DMS53 treated with DMSO at 0.1 percent for 48 hours (cell line): ENCODE measurements around the gene MCM10.
"Not testable (repeated sequence)": the region's sequence is repeated elsewhere in the genome, so short reads cannot be mapped to it uniquely, and the experiment has no call there.

Source experiments
- DNase-seq: peaks from one replicate; lab custom pipeline; 2025; ENCODE audit not compliant: unreplicated experiment; lab: John Stamatoyannopoulos, UW

MCM10 gene

GRCh38 chr10:13219685-13220670, 58.6 kb downstream of the MCM10 start:
- DNase-seq: peak; percentile 51

GRCh38 chr10:13221572-13221971, 60.2 kb downstream of the MCM10 start:
- no peak for DNase-seq

DNA sequence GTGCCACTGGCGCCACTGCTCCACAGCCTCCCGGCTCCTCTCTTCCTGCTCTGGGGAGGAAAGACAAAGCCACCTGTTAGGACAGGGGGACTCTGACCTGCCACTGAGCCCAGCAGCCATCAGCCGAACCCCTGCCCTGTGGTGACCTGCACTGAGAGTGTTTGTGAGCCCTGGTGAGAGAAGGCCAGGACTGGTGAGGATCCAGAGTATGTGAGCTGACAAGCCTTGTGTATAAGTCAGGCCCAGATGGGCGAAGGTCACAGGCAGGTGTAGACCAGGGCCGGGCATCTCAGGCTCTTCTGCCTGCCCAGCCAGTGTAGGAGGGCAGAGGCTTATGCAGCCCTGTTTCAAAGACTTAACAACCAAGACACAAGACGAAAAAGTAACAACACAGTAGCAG, 60.8 kb downstream of the MCM10 start:
- DNase-seq: no peak

- no peak for DNase-seq
Measured at GRCh38 chr10:13222566-13222965, 61.2 kb downstream of the MCM10 start.

DNA sequence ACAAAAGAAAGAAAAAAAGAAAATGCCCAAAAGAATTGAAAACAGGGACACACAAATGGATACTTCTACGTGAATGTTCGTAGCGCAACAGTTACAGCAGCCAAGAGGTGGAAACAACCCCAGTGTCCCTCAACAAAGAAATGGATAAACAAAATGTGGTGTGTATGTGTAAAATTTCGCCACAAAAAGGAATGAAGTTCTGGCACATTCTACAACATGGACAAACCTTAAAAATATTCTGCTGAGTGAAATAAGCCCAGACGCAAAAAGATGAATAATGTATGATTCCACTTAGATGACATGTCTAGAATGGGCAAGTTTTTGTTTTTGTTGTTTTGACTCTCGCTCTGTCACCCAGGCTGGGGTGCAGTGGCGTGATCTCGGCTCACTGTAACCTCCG, 61.9 kb downstream of the MCM10 start:
- no peak for DNase-seq

- no peak for DNase-seq
Measured at GRCh38 chr10:13224210-13224995, 63.0 kb downstream of the MCM10 start.

GRCh38 chr10:13225601-13226000, 64.2 kb downstream of the MCM10 start:
- no peak for DNase-seq

DNA sequence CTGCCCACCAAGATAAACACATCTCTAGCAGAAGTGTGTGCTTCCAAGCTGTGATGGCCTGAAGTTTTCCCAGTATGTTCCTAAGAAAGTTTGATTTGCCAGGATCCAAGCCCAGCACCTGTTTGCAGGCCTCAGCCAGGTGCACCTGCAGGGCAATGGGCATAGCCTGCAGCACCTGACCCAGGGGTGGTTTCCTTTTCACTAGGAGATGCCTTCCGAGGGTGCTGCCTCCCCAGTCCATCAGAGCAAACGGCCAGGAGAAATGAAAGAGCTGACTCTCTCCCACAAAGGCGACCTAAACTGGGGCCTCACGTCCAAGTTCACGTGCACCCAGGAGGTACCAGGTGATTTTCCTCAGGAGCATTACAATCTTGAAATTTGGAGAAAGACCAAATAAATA, 65.7 kb downstream of the MCM10 start:
- DNase-seq: no peak

- DNase-seq: no peak
Measured at GRCh38 chr10:13231190-13231589, 69.8 kb downstream of the MCM10 start.

DNA sequence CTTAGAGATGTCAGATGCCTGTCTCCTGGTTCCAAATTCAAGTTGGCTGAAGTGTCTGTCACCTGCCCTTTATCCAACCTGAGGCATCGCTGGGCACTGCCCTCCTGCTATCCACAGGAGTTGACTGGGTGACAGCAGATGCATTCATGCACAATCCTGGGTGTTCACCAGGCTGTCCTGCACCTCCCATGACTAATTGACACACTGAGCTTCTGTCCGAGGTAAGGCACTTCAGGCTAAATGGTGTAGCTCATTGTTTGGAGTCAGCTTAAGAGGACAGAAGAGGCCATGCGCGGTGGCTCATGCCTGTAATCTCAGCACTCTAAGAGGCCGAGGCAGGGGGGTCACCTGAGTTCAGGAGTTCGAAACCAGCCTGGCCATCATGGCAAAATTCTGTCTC, 70.5 kb downstream of the MCM10 start:
- DNase-seq: peak; percentile 14

DNA sequence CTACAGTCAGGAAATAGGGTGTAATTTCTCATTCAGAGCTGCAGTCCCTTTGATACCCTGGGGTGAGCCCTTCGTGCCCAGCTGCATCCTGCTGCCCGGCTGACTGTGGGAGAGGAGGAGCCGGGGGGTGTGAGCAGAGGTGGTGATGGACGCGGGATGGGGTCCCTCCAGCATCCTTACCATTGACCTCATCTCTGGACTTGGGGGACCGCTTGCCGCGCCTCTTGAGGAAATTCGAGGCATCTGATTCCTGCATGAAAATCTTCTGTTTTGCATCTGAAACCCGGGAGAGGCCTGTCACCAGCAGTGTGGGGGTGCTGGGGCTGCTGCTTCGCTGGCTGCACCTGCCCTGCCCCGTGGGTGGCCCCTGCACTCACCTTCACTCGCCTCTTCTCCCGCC, 72.0 kb downstream of the MCM10 start:
- DNase-seq: no peak

DNA sequence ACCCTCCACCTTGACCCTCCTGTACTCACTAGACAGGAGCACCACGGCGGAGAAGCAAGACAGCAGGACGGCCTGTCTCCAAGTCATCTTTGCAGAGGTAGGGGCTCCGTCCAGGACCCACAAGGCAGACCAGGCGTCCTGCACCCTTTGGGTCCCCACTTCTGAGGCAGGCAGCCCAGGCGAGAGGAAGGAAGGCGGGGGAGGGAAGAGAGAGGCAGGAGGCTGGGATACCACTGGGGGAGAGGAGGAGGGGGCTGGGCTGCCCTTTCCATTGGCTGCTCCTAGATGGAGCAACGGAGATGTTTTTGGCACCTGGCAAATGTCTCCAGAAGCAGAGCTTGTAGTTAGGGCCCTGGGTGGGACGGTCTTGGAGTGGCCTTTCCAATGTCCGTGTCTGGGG, 72.8 kb downstream of the MCM10 start, which contains the start of gene UCMA:
UCMA (minus strand) TSS at position 203 of the 400 bp plus-strand sequence; CDS start at position 87, 116 bp downstream.
- no peak for DNase-seq

GRCh38 chr10:13234736-13235135, 73.4 kb downstream of the MCM10 start:
- not testable (repeated sequence) for DNase-seq

DNA sequence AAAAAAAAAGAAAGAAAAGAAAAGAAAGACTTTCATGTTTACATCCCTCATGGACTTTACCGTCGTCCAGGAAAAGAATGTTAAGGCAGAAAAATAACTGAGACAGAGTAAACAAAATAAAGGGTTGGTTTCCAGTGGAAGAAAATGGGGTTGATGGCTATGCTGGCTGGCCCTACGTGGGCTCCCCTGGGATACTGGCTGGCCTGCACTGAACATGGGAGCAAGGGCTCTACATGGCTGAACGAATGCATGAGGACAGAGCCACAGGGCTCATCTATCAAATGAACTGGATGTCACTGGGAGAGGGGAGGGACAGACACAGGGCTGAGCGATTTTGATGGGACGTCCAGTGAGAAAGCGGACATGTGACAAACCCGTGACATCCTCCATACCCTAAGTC, 75.3 kb downstream of the MCM10 start:
- no peak for DNase-seq

GRCh38 chr10:13238271-13239077, 77.1 kb downstream of the MCM10 start:
- no peak for DNase-seq

GRCh38 chr10:13239923-13240322, 78.6 kb downstream of the MCM10 start:
- no peak for DNase-seq

DNA sequence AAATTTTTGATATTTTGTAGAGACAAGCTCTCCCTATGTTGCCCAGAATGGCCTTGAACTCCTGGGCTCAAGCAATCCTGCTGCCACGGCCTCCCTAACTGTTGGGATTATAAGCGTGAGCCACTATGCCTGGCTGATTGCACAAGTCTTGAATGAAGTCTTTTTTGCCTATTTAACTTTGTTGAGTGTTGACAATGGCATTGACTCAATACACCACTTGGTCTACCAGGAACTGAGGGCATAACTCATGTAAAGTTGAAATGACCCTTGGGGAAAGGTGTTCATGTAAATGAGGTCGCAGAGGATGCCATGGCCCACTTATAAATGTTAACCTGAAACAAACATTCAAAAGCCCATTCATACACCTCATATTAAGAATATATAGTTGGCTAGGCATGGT, 80.3 kb downstream of the MCM10 start:
- DNase-seq: no peak

DNA sequence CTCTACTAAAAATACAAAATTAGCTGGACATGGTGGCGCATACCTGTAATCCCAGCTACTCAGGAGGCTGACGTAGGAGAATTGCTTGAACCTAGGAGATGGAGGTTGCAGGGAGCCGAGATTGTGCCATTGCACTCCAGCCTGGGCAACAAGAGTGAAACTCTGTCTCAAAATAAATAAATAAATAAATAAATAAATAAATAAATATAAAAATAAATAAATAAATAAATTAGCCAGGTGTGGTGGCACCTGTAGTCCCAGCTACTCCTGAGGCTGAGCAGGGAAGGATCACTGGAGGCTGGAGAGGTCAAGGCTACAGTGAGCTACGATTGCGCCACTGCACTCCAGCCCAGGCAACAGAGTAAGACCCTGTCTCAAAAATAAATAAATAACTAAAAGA, 80.9 kb downstream of the MCM10 start:
- DNase-seq: not testable (repeated sequence)

- no peak for DNase-seq
Measured at GRCh38 chr10:13247246-13247645, 85.9 kb downstream of the MCM10 start.

DNA sequence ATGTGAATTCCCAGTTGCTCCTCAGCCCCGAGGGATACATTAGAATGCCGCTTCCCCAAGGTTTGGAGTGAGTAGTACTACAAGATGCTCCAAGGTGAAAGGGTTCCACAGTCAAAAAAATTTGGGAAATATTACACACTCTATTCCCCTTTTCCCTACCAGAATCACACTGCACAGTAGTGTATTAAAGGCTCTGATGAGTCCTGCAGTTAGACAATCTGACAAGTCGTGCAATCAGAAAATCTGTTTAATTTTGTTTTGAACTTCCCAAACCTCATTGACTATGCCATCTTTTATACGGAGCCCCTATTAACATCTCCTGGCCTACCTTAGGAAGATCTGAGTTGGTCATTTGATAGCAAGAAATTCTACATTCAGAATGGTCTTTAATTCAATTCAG, 86.4 kb downstream of the MCM10 start:
- DNase-seq: no peak

GRCh38 chr10:13253726-13254125, 92.4 kb downstream of the MCM10 start:
- no peak for DNase-seq
